CD14-positive monocyte (primary cell): Measurements from ENCODE around the gene DCC. TPM values are rescaled to one million over a fixed set of nuclear protein-coding genes. Genes with fewer than 3 reads are reported as not detected.

ENCODE experiments used
- DNase-seq, 3 donors: peaks; one replicate each; pipeline ENCODE4 v3.0.0-alpha.2; 2011 to 2022
- H2AFZ ChIP-seq: 2 replicates; pipeline ENCODE4 v1.6.0; 2012; ENCODE audit warnings: mild to moderate bottlenecking, low read depth, low read length, inconsistent platforms; ENCODE audit not compliant: insufficient read depth, poor library complexity, severe bottlenecking
- H3K27ac ChIP-seq, 2 donors: 1 replicate in 1 of 2; 2 replicates in 1 of 2; pipeline ENCODE4 v1.5.1; 2012 to 2013; ENCODE audit warnings: low read length in 2 of 2, control low read depth in 1 of 2, inconsistent platforms in 1 of 2, low read depth in 1 of 2, mild to moderate bottlenecking in 1 of 2
- H3K27me3 ChIP-seq, 2 donors: one replicate each; pipeline versions ENCODE4 v1.6.0 to v1.6.1; 2011 to 2013; ENCODE audit warnings: low read length in 2 of 2; ENCODE audit not compliant: control insufficient read depth in 2 of 2, insufficient read depth in 2 of 2
- H3K36me3 ChIP-seq, 2 donors: replicated peaks in 1 of 2; 1 replicate in 1 of 2; 2 replicates in 1 of 2; pipeline versions ENCODE4 v1.5.1 to v1.6.1; 2012 to 2013; ENCODE audit warnings: low read length in 2 of 2, control low read depth in 1 of 2, inconsistent platforms in 1 of 2, mild to moderate bottlenecking in 1 of 2; ENCODE audit not compliant: insufficient read depth in 2 of 2, control insufficient read depth in 1 of 2
- H3K4me1 ChIP-seq, 2 donors: 1 replicate in 1 of 2; 2 replicates in 1 of 2; pipeline versions ENCODE4 v1.5.1 to v1.6.1; 2012 to 2013; ENCODE audit warnings: low read length in 2 of 2, control low read depth in 1 of 2, inconsistent platforms in 1 of 2, mild to moderate bottlenecking in 1 of 2, moderate library complexity in 1 of 2; ENCODE audit not compliant: insufficient read depth in 2 of 2, control insufficient read depth in 1 of 2
- H3K4me2 ChIP-seq: replicated peaks from 2 replicates; pipeline ENCODE3; 2012; ENCODE audit warnings: low read length, moderate library complexity, mild to moderate bottlenecking; ENCODE audit not compliant: poor library complexity, severe bottlenecking; ENCODE audit errors: extremely low read depth
- H3K4me3 ChIP-seq, 3 experiments: fragments of 200-600 bp in 1 of 3; sonication (generic) in 1 of 3; replicated peaks in 1 of 3; 1 replicate in 2 of 3; 2 replicates in 1 of 3; pipeline ENCODE4 v1.5.1; 2011 to 2013; ENCODE audit warnings: low read length in 3 of 3, mild to moderate bottlenecking in 3 of 3, control low read depth in 2 of 3, low read depth in 2 of 3, inconsistent platforms in 1 of 3, moderate library complexity in 1 of 3
- H3K79me2 ChIP-seq: 2 replicates; pipeline ENCODE4 v1.6.0; 2012; ENCODE audit warnings: mild to moderate bottlenecking, control low read depth, inconsistent platforms, low read length, moderate library complexity; ENCODE audit not compliant: insufficient read depth
- H3K9ac ChIP-seq: 2 replicates; pipeline ENCODE4 v1.6.0; 2017; ENCODE audit warnings: low read length, mild to moderate bottlenecking; ENCODE audit not compliant: insufficient read depth, poor library complexity, severe bottlenecking
- H3K9me3 ChIP-seq, 2 donors: replicated peaks in 1 of 2; 1 replicate in 1 of 2; 2 replicates in 1 of 2; pipeline versions ENCODE4 v1.5.1 to v1.6.1; 2012 to 2013; ENCODE audit warnings: low read length in 2 of 2, control low read depth in 1 of 2; ENCODE audit not compliant: control insufficient read depth in 1 of 2, insufficient read depth in 1 of 2
- H4K20me1 ChIP-seq: 2 replicates; pipeline ENCODE4 v1.6.0; 2012; ENCODE audit warnings: mild to moderate bottlenecking, low read length, control low read depth, moderate library complexity; ENCODE audit not compliant: insufficient read depth
- H3K27ac Mint-ChIP-seq, 7 donors: one replicate each; pipeline ENCODE4 v1.8.0; 2020; ENCODE audit warnings: mild to moderate bottlenecking in 7 of 7, mixed read lengths in 7 of 7, moderate library complexity in 6 of 7, inconsistent platforms in 2 of 7
- H3K27me3 Mint-ChIP-seq, 3 donors: one replicate each; pipeline ENCODE4 v1.8.0; 2021 to 2022; ENCODE audit warnings: low read depth in 3 of 3, mild to moderate bottlenecking in 3 of 3, mixed read lengths in 3 of 3, moderate library complexity in 3 of 3, inconsistent platforms in 1 of 3
- H3K36me3 Mint-ChIP-seq, 2 donors: one replicate each; pipeline ENCODE4 v1.8.0; 2020; ENCODE audit warnings: mixed read lengths in 2 of 2, inconsistent platforms in 1 of 2, mild to moderate bottlenecking in 1 of 2
- H3K4me1 Mint-ChIP-seq: one replicate; pipeline ENCODE4 v1.8.0; 2020; ENCODE audit warnings: mild to moderate bottlenecking, mixed read lengths
- H3K4me3 Mint-ChIP-seq, 2 donors: one replicate each; pipeline ENCODE4 v1.8.0; 2020; ENCODE audit warnings: mild to moderate bottlenecking in 2 of 2, mixed read lengths in 2 of 2, moderate library complexity in 1 of 2
- H3K9me3 Mint-ChIP-seq, 7 donors: one replicate each; pipeline ENCODE4 v1.8.0; 2020 to 2022; ENCODE audit warnings: mixed read lengths in 7 of 7, mild to moderate bottlenecking in 6 of 7, moderate library complexity in 6 of 7, inconsistent platforms in 2 of 7
- CTCF ChIP-seq: fragments of 200-600 bp; IDR thresholded peaks from one replicate; pipeline ENCODE4 v1.8.0; 2022; ENCODE audit warnings: antibody characterized with exemption, mild to moderate bottlenecking
- WGBS: methylation state at CpG from one replicate; pipeline ENCODE4 v1.1.5; 2013; ENCODE audit warnings: missing lambda C conversion rate; ENCODE audit not compliant: insufficient coverage; 5-methylcytosine and 5-hydroxymethylcytosine counted together
- intact Hi-C, 2 donors: fragments of 100-400 bp; cut with micrococcal nuclease; formaldehyde crosslinking; loops; one replicate each; pipeline versions ENCODE4 v1.15.0 to v1.15.1; 2023
- polyA plus RNA-seq, 3 donors: library from polyadenylated mRNA; depleted of rRNA in 1 of 3; unstranded in 2 of 3; stranded (reverse) in 1 of 3; fragments of 300-500 nt in 2 of 3; fragments of >200 nt in 1 of 3; fragmentation: Illumina TruSeq in 2 of 3; gene quantifications; 1 replicate in 2 of 3; 2 replicates in 1 of 3; pipeline ENCODE4 v1.2.3, GENCODE V29; 2012 to 2021

The DCC gene
- polyA plus RNA-seq, 3 donors, result not detected

DNA sequence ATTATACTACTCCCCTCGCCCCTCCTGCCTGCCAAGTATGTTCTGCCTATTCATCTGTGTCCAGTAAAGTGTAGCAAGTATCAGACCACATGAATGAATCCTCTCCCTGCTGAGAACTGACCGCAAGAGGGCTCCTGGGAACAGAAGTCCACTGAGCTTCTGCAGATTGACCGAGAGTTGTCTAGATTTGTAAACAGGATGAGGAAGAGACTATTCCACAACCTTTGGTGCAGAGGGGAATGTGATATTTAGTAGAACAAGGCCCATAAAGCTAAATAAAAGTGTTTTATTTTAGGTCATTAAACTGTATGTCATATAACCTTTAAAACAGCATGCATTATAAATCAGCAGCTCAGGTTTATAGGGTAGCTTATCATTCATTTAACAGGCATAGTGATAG is 377.0 kb downstream of the DCC start:
- no peaks in the 10 kb centered on the region for H4K20me1 ChIP-seq
- no peaks in the 10 kb centered on the region for H3K79me2 ChIP-seq
- H3K27me3 ChIP-seq, result no peaks in the 10 kb centered on the region
- DNase-seq, result no peak
- TF ChIP-seq CTCF, result no peak
- no peaks in the 10 kb centered on the region for H3K36me3 ChIP-seq
- H3K27ac ChIP-seq, result no peak overlapping the region
- H3K4me3 ChIP-seq, result no peak overlapping the region
- H3K4me1 ChIP-seq, result no peaks in the 10 kb centered on the region
- H2AFZ ChIP-seq, result no peak overlapping the region
- no peak overlapping the region for H3K27ac Mint-ChIP-seq
- no peaks in the 10 kb centered on the region for H3K9me3 ChIP-seq
- intact Hi-C loops, result loop anchor here in 1 of 2 donors (10.0 kb wide), 1 partner anchor 78 kb away; no protein-coding TSS in a partner anchor
- H3K9ac ChIP-seq, result no peak overlapping the region
- no peak overlapping the region for H3K4me3 Mint-ChIP-seq
- no peaks in the 10 kb centered on the region for H3K4me1 Mint-ChIP-seq
- H3K36me3 Mint-ChIP-seq, result no peaks in the 10 kb centered on the region
- peaks cover 0 to 5% (median 0%) of the 10 kb centered on the region in 3 donors for H3K27me3 Mint-ChIP-seq
- 35% methylated on average over 2 of the region's 3 CpGs for WGBS
- H3K9me3 Mint-ChIP-seq, result peaks cover 0 to 6% (median 0%) of the 10 kb centered on the region in 7 donors
- H3K4me2 ChIP-seq, result no peak overlapping the region

GRCh38 chr18:52722904-52723303 is 382.9 kb downstream of the DCC start:
- peaks cover 0 to 5% (median 1%) of the 10 kb centered on the region in 3 donors for H3K27me3 Mint-ChIP-seq

More at GRCh38 chr18:52722904-52723303, 382.9 kb downstream of the DCC start:
- Histone ChIP-seq H3K4me2 (no peak overlapping the region), H3K36me3 (no peaks in the 10 kb centered on the region), H2AFZ (no peak overlapping the region), H4K20me1 (no peaks in the 10 kb centered on the region), H3K27ac (no peak overlapping the region), H3K79me2 (no peaks in the 10 kb centered on the region), H3K4me1 (no peaks in the 10 kb centered on the region), H3K27me3 (no peaks in the 10 kb centered on the region), H3K9me3 (no peaks in the 10 kb centered on the region), H3K4me3 (no peak overlapping the region), H3K9ac (no peak overlapping the region)
- Mint-ChIP-seq H3K4me1 (no peaks in the 10 kb centered on the region), H3K27ac (no peak overlapping the region), H3K4me3 (no peak overlapping the region), H3K36me3 (no peaks in the 10 kb centered on the region), H3K9me3 (peaks cover 0 to 10% (median 1%) of the 10 kb centered on the region in 7 donors)
- WGBS, result no CpG with 5 or more reads among the region's 3 CpGs
- intact Hi-C loops, result no loop called here
- TF ChIP-seq CTCF, result no peak
- no peak for DNase-seq
